ENCODE results near the gene FAM221A.

GRCh38 chr7:23714579-23714978, 34.6 kb downstream of the FAM221A start:
- TF ChIP-seq CTCF (IDR thresholded peaks at IDR 0.05): no peak
- TF ChIP-seq POLR2A (IDR thresholded peaks at IDR 0.05): no peak

Data from body of pancreas (tissue), 4 donors.